HG03521 (cell line): ENCODE measurements around the gene OR52E8.

Experiments used
- ATAC-seq: cut with Tn5 transposase; IDR thresholded peaks from one replicate; pipeline ENCODE4 v1.9.1; 2021; ENCODE audit warnings: mild to moderate bottlenecking, moderate library complexity; ENCODE audit not compliant: unreplicated experiment

The OR52E8 gene

DNA sequence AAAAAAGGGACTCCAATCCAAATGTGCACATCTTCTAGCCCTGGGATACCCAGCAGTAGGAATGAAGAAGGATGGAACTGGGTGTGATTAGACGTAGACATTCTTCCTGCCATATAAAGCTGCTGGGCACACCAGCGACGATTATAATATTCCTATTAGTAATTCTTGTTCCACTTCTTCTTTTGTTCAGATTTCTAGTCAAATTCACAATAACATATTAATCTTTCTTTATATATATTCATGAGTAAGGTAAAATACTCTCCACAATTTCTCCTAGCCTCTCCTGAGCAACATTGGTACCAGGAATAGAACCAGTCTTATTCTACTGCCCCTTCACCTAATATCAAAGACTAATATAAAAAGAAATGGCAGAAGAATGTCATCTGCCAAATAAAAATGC, at the start of gene OR52E8:
OR52E8 (minus strand) TSS at position 101 of the 400 bp plus-strand sequence; CDS start at position 101, 0 bp downstream.
- no peak for ATAC-seq

DNA sequence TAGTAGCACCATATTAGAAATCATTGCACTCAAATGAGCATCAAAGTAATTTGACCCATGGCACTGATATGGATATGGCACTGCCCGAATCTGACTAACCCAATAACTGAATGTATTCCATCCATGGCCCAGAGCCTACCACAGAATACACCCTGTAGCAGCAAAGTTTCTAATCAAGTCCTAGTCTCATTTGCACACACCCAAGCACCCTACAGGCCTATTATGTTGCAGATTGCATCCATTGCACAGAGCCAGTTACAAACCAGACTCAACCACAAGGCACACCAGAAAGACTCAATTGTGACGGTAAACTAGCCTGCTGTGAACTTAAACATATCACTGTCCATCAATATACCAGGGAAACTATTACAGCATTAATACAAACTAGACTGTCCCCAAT, 42.0 kb upstream of the OR52E8 start:
- ATAC-seq = no peak

DNA sequence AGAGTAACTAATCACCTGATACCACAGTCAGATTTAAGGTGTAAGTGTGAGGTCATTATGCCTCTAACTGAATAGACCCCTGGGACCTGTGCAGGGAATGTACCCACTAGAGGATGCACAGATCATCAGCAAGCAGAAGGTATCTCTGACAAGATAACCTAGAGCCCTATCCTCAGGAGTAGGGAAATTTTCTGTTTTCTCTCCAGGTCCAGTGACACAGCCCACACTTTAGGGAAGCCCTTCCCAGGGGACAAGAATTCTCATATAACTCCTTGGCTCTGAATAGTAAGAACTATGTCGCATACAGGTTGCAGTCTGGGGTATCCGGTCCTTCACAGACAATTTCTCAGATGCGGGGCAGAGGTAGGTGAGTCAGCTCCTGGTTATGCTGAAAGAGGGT, 35.4 kb upstream of the OR52E8 start, which contains the start of gene OR52E5:
OR52E5 (plus strand) TSS at position 301 of the 400 bp plus-strand sequence. CDS start 7,569 bp downstream, outside the sequence.
- ATAC-seq = no peak

DNA sequence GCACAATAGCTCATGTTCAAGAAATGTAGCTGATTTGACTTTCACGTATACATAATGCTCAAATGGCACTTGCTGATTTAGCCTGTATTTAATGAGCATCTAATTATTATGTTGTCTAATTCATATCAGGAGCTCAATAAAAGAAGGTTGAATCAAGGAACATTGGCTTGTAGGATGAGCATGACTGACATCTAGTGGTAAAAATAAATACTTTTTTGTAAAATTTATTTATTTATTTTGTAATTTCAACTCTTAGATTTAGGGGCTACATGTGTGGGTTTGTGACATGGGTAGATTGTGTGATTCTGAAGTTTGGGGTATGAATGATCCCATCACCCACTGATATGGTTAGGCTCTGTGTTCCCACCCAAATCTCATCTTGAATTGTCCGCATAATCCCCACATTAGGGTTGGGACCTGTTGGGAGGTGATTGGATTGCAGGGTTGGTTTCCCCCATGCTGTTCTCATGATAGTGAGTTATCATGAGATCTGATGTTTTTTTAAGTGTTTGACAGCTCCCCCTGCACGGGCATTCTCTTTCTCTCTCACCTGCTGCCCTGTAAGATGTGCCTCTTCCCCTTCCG, 33.8 kb upstream of the OR52E8 start:
- no peak for ATAC-seq

DNA sequence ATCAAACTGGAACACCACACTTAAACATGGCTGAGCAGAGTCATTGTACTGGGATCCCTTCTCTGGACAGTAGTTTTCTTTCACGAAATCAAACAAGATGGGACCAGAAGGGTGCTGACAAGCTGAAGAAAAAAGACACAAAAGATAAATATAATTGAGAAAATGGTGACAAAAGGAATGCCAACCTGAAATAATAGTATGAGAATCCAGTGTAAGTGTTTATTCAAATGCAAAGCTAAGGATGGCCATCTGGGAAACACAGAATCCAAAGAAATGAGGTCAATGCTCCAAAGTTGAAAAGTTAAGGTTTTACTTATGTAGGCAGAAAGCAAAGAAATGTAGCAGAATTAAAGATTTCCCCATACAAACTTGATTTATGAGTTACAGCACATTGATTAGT, 30.2 kb upstream of the OR52E8 start:
- no peak for ATAC-seq

DNA sequence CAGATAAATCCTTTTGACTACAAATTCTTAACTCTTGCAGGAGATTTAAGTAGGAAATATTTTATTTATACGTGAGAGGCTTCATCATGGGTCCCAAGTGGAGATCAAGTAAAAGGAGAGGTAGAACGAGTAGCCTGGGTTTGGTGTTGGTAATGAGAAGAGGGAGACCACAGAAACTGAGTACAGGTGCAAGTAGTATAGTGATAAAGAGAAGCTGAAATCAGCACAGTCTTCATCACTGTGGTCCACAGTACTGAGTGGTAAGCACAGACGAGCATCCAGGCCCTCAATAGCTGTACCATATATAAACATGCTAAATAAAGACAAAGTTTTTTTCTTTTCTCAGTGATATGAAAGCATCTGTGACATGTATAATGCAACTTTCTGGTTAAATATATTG, 29.7 kb upstream of the OR52E8 start:
- ATAC-seq = no peak

DNA sequence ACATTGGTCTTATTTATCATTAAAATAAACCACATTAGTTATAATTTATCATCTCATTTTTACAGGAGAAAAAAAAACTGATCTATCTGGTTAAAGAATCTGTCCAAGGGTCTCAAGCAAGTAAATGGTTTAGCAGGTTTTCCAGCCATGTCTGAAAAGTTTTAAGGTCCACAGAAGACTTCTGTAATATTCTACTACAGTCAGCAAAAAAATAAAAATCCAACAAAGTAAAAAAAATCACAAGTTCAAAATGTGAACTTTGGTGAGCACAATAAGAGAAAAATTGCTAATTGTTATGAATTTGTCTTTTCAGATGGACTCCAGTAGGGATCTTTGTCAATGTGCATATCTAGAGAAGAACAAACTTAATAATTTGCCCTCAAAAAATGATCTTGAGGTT, 24.3 kb upstream of the OR52E8 start:
- no peak for ATAC-seq

DNA sequence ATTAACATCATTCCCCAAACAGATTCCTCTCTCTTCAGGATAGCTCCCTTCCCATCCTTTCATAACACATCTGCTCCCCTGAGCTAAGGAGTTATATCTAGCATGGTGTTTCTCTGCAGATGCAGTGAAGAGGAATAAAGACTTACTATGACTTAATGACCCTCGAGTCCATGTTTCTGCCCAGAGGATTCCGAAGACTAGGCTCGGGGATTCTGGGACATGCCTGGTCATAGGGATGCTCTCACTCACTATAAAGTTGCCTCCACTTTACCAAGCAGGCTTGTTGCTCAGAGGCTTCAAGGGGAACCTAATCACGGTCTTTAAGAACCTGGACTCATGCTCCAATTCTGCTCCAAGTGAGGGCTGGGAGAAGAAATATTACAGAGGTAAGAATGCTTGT, 22.8 kb upstream of the OR52E8 start, which contains the start of gene OR52E4:
OR52E4 (plus strand) TSS at position 301 of the 400 bp plus-strand sequence. CDS start 3,664 bp downstream, outside the sequence.
- ATAC-seq = no peak

DNA sequence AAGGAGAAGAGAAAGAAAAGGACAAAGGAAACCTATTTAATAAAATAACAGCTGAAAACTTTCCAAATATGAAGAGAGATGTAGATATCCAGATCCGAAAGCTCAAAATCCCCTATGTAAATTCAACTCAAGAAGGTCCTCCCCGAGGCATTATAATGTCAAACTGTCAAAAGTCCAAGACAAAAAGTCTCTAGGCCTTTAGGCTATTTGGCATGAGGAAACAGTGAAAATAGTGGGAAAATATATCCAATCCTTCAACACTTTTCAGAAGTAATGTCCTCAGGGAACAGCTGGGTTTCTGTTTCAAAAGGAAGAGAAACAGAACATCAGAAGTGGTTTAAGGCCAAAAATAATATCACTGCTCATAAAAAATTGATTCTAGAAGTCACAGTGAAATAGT, 21.1 kb upstream of the OR52E8 start:
- ATAC-seq = no peak

DNA sequence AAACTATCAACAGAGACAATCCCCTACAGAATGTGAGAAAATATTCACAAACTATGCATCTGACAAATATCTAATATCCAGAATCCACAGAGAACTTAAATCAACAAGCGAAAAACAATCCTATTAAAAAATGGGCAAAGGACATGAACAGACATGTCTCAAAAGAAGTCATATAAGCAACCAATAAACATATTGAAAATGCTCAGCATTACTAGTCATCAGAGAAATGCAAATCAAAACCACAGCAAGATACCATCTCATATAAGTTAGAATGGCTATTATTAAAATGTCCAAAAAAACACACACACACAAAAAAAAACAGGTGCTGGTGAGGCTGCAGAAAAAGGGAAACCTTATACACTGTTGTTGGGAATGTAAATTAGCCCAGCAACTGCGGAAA, 8.3 kb upstream of the OR52E8 start:
- no peak for ATAC-seq

DNA sequence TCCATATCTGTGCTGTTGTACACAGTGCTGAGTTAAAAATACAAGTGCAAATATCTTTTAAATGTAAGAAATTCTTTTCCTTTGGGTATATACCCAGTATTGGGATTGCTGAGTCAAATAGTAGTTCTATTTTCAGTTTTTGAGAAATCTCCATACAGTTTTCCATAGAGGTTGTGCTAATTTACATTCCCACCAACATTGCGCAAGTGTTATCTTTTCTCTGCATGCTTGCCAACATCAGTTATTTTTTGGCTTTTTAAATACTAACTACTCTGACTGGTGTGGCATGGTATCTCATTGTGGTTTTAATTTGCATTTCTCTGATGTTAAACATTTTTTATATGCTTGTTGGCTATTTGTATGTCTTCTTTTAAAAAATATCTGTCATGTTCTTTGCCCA, 6.5 kb downstream of the OR52E8 start:
- ATAC-seq = no peak

DNA sequence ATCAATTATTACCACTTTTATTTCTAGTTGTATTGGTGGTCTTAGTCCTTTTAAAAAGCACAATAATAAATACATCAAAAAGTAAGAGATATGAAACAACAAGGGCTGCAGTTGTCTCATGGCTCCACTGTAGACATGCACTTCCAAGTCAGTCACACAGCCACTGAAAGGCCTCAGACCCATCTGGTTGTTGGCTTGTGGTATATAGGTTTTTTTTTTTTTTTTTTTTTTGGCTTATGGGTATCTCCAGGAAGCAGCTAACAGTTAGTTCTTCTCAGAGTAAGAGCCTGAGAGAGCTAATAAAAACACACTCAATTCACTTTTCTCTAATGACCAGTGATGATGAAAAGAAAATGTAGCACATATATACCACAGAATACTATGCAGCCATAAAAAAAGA, 9.8 kb downstream of the OR52E8 start:
- no peak for ATAC-seq

DNA sequence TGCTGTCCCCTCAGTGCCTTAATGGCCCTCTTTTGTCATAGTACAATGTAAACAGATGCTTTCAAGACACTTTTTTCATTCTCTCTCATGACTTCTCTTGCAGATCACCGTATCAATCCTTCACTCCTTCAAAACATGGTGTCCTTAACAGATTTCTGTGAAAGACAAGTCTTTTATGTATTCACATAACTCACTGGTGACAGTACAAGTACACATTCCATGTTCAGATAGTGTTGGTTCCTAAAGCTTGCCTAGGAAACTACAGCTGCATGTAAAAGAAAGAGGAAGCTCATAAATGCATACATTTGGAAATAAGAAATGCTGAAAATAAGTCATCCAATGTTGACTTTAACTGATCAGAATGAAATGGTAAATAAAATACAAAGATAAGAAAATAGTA, 10.8 kb downstream of the OR52E8 start:
- no peak for ATAC-seq

DNA sequence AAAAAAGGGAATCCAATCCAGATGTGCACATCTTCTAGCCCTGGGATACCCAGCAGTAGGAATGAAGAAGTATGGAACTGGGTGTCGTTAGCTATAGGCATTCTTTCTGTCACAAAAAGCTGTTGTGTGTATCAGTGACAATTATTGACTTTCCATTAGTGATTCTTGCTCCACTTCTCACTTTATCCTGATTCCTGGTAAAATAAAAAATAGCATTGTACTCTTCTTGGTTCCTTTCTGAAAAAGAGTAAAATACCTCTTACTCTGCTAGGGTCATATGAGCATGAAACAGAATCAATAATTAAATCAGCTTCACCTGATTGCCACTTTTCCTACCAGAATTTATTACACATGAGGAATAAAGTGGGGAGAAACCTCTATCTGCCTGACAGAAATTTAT, 15.7 kb downstream of the OR52E8 start, which contains the start of gene OR52E6:
OR52E6 (minus strand) TSS at position 101 of the 400 bp plus-strand sequence; CDS start at position 101, 0 bp downstream.
- no peak for ATAC-seq

DNA sequence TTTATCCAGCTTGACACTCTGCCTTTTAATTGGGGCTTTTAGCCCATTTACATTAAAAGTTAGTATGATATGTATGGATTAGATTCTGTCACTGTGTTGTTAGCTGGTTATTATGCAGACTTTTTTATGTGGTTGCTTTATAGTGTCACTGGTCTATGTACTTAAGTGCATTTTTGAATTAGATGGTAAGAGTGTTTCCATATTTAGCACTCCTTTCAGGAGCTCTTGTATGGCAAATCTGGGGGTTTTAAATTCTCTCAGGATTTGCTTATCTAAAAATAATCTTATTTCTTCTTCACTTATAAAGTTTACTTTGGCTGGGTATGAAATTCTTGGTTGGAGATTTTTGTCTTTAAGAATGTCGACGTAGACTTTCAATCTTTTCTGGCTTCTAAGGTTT, 19.8 kb downstream of the OR52E8 start:
- ATAC-seq = no peak

DNA sequence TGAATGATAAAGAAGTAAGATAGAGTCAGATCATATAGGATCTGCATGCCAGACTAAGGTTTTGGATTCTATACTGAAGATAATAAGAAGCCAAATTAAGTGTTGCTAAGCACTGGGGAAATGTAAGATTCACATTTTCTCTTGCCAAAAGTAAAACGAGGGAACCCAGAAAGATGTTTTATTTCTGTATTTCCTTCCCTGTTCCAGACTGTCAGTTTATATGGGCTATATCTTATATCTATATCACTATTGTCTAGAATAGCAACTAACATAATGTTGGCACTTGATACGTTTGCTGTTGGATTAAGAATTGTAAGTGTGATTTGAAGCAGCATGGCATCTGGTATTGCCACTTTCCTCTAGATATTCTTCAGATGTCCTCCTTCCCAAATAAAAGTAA, 24.0 kb downstream of the OR52E8 start:
- no peak for ATAC-seq

DNA sequence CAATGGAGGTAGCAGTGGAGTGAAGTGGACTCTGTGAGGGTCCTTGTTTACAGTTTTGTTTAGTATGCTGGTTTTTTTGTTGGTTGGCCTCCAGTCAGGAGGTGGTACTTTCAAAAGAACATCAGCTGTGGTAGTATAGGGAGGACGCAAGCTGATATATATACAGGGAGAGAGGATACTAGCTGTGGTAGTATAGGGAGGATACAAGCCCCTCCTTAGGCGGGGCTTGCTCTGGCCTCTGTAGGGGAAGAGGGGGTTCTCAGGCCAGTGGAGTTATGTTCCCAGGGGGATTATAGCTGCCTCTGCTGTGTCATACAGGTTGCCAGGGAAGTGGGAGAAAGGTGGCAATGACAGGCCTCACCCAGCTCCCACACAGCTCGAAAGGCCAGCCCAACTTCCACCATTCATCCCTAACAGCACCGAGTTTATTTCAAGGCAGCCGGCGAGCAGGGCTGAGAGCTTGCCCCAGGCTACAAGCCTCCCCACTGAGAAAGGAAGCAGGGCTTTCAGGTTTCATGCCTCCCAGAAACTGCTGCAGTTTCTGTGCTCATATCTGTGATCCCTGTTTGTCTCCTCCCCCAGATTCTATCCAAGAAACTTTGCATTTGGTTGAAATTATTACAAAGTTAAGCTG, 26.2 kb downstream of the OR52E8 start:
- no peak for ATAC-seq

DNA sequence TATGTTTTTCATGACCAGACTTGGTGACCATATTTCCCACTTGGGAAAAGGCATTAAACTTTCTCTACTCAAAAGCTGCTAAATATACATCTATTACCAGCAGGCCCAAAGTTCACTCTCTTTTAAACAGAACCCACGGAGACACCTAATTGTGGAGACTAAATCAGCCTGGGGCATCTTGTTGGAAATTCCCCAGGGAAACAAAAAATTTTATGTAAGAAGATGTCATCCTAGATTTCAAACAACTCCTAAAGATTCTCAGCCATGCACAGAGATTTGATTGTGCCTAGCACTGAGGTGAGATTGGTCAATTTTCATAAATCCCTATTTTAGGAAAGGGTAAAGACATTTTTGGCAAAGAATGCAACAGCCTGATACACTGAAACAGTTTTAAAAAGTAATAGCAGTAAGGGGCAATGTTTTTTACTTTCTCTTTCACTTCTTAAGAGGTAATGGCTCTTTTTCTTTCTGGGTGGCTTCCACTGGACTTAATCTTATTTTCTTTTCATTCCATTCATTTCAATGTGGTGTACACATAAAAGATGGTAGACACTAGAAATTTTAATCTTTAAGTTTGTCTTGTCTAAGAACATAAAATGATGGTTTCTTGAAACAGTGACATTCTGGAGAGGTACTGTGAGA, 39.1 kb downstream of the OR52E8 start:
- peak; percentile 58 for ATAC-seq

DNA sequence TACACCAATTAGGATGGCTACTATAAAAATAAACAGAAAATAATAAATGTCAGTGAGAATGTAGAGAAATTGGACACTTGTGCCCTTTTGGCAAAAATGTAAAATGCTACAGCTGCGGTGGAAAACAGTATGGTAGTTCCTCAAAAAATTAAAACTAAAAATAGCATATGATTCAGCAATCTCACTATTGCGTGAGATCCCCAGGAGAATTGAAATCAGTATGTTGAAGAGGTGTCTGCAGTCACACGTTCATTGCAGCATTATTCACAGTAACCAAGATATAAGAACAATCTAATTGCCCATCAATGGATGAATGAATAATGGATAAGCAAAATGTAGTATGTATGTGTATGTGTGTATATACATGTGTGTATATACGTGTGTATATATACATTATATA, 42.0 kb downstream of the OR52E8 start:
- ATAC-seq = no peak

DNA sequence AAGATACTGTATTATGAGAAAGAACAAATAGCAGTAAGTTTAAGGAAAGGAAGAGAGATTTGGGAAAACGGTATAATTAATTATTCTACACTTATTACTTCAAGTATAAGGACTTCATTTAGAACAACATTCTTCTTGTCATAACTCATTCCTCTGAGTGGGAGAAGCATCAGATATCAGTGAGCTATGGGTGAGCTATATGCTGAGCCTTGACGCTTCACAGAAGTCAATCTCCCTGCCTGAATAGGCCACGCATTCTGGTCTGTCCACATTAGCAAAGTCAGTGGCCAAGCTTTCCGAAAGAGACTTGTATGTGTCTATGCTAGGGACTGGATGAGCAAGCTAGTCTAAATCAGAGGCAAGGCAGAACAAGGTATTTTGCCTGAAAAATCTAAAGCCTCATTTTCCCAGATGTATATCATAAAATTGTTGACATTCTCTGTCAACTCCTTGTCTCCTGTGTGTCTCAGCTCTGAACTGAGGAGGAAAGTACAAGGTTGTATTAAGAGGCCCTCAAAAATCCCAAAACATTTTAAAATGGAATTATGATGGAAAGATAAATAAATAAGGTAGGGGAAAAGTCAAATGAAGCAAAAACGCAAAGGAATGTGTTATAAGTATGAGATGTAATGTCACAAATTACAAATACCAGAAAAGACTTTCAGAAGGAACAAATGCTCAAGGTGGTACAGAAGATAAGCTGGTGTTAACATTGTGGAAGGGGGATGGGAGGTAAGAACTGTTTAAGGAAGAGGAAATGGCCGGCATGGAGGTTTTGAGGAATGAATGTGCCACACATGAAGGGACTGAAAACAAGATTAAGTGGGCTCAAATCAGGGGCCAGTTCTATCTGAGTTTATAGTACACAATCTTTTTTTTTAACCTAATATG, 47.3 kb downstream of the OR52E8 start:
- no peak for ATAC-seq

DNA sequence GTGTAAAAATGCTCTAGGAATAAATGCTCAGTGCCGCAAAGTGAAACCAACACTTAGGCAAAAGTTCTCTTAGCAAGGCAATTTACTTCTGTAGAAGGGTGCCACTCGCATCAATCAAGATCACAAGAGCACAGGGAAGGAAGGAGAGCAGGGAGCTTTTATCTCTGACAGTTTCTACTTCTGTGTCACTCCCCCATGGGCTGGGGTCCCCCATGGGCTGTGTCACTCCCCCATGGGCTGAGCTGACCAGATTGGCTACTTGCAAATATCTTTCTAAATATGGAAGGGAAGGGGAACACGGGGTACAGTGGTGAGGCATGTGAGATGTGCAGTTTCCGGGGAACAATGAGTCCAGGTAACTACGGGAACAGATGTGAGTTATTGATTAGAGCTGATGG, 48.4 kb downstream of the OR52E8 start:
- ATAC-seq = peak; percentile 29
